ENCODE measurements around the gene FRAS1.
"Not testable (repeated sequence)": the region's sequence is repeated elsewhere in the genome, so short reads cannot be mapped to it uniquely, and the experiment has no call there.

The FRAS1 gene

DNA sequence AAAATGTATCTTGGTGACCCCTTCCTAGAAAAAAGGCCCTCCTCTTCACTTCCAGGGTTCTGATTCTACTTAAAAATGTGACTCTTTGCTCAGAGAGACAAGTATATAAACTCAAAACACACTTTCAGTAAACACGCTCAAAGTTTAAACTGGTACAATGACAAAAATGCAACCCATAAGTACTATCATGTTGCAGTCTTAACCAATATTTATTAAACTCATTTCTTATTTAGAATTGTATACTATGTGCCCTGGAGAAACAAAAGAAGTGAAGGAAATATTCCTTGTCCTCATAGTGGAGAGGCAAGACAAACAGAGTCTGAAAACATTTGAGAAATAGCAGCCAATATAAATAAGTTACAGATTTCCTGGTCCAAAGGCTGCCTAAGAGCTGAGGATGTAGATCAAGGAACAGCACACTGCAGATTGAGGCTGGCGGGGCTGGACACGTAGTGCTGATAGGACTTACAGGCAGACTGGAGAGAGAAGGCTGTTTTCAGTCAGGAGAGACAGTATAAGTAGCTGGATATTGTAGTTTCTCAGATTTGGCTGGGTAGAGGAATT is 455.3 kb downstream of the FRAS1 start:
- DNase-seq (ENCODE audit: low spot score) = no peak

DNA sequence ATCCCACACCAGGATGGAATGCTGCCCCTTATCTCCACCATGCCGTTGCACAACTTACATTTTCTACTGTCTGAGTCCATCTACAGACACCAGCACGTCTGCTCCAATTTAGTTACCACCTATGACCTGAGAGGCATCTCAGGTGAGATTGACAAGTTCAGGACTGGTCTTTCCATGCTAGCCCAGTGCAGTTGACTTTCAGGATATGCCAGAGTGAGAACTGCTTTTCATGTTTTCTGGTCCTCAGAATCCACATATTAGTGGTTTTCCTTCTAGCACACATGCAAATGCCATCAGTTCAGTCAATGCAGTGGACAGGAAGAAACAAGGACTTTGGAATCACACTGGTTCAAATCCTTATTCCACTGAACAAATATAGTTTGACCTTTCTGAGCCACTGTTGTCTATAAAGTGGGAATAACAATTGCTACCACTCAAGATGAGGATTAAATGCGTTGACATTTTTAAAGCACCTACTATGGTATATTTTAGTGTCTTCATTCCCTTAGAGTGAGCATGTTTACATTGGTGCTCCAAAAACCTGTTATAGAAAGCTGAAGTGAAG is 456.4 kb downstream of the FRAS1 start:
- no peak for DNase-seq (ENCODE audit: low spot score)

DNA sequence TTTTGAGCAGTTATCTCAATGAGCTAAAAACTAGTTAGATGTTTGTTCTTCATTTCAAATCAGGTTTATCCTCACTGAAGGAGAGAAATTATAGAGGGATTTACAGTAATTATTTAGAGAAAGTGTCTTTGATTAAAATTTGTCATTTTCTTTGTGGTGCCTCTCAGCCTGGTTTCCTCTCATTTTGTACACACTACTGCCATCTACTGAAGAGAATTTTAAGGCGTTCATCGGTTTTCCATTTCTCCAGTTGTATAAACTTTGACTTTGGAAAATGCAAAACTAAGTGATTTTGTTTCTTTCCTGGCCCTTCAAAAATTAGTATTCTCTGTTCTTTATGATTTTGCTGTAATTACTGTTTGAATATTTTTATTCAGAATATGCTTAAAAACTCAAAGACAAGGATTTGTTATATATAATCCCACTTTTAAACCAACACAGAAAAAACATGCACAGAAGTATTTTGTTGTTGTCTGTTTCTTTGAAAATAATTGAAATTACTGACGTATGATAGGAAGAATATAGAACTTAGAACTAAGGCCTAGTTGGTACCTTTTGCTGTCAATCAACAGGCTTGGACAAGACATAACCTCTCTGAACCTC is 460.0 kb downstream of the FRAS1 start:
- DNase-seq (ENCODE audit: low spot score) = no peak

DNA sequence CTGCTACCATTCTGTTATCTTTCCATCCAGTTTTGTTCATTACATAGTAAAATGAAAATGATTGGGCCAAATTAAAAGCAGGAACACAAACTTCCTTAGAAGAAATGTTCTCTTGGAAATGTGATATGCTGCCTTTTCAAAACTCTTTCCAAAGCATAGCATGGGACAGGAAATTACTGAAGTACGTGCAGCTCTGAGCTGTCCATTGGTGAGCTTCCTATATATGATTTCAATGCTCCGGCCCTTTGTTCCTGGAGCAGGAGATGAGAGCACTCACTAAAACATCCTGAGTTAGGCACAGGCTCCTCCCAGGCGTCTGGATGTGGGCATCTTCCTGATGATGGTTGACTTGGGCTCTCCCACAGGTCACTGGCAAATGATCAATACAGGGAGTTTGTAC is 461.4 kb downstream of the FRAS1 start:
- no peak for DNase-seq (ENCODE audit: low spot score)

DNA sequence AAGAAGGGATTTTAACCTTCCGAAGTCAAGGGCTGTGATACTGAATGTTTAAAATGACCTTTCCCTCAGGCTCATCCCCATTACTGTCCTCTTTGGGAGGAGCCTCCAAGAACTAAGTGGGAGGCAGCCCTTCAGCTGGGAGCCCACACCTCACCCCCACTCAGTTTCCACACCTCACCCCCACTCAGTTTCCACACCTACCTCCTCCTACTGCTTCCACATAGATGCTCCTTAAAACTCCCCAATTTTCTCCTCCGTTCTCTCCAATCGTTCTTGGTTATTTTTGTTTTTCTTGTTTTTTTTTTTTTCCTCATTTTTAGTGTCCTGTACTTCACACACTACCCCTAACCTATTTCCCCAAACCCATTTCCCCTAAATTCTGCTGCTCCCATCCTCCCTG is 462.8 kb downstream of the FRAS1 start:
- no peak for DNase-seq (ENCODE audit: low spot score)

DNA sequence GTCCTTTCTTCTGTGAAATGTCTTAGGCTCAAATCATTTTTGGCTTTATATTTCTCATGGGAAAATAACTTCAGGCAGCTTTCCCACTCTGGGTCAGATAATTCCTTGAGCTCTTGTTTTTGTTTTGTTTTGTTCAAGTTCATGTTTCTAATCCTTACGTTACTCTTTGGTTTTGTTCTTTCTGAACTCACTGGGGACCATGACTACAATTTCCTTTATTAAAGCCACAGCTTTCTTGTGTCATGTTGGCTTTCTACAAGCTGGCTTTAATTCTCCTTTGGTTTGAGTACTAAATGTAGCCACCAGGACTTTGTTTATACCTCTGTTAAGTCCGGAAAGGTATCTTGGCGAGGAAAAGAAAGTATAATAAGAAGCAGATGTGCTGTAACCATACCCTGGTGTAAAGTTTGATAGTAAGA is 463.7 kb downstream of the FRAS1 start:
- no peak for DNase-seq (ENCODE audit: low spot score)

DNA sequence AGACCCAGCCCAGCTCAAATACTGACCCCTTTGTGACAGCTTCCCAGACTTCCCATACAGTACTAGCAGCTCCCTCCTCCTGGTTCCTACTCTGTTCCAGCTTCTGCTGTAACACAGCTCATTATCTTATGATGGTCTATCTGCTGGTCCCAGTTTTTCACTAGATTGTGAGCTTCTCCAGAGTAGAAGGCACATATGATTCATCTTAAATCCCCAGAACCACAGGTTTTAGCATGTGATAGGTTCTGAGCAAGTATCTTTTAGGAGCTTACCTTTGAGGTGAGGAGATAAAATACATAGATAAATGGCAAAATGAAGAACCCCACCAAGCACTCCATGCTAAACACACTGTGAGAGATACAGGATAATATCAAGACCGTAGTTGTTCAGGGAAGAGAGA is 466.9 kb downstream of the FRAS1 start:
- no peak for DNase-seq (ENCODE audit: low spot score)

DNA sequence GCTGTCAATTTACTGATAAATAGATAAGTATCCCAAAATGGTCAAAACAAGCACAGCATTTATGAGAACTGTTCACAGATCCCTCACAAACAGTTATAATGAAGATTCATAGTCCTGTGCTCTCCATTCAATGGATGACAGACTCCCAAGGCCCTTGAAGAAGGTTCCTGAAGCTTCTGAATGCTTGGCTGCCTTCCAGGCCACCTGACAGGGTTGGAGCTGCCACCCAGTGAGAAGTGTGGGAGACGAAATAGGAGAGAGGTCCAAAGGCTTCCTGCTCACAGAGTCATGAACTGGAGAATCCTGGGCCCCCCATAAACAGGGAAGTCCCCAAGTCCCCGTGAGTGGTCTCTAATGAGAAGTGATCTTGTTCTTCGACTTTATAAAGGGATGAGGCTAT is 468.4 kb downstream of the FRAS1 start:
- DNase-seq (ENCODE audit: low spot score) = no peak

DNA sequence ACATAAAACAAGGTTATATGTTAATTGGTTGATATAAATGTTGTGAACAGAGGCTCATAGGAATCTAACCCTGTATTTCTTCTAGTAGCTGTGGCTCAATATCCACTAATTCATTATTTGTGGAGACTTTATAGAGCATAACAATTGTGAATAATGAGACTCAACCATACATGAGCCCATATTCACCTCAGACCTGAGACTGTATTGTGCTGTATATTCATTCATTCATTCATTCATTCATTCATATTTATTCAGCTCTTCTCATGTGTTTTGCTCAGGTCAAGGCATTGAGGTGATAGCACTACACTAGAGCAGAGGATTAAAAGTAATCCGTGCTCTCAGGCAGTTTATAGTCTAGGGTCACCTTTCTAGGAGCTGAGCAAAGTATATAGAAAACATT is 470.0 kb downstream of the FRAS1 start:
- DNase-seq (ENCODE audit: low spot score) = no peak

DNA sequence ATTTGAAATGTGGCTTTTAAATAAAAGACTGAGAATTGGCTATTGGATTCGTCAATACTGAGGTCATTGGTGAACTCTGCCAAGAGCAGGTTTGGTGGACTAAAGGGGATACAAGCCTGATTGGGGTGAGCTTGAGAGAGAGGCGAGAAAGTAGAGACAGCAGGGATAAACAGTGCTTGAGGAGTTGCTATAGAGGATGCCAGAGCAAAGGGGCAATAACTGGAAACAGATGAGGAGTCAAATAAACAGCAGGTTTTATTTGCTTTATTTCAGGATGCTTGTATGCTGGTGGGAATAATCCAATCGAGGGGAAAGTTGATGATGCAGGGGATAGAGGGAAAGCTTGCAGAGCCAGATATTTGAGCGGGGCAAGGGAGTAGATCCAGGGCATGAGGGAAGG is 470.4 kb downstream of the FRAS1 start:
- DNase-seq (ENCODE audit: low spot score) = no peak

DNA sequence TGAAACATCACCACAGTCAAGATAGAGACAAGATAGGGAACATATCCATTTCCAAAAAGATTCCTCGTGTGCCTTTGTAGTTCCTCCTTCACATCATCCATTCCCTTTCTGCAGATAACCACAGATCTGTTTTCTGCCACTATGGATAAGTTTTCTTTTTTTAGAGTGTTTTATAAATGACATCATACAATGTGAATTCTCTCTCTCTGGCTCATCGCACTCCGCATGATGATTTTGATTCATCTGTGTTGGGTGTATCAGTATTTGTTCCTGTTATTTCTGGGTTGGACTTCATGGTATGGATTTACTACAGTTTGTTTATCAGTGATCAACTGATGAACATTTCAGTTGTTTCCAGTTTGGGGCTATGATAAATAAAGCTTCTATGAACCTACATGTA is 471.2 kb downstream of the FRAS1 start:
- no peak for DNase-seq (ENCODE audit: low spot score)

DNA sequence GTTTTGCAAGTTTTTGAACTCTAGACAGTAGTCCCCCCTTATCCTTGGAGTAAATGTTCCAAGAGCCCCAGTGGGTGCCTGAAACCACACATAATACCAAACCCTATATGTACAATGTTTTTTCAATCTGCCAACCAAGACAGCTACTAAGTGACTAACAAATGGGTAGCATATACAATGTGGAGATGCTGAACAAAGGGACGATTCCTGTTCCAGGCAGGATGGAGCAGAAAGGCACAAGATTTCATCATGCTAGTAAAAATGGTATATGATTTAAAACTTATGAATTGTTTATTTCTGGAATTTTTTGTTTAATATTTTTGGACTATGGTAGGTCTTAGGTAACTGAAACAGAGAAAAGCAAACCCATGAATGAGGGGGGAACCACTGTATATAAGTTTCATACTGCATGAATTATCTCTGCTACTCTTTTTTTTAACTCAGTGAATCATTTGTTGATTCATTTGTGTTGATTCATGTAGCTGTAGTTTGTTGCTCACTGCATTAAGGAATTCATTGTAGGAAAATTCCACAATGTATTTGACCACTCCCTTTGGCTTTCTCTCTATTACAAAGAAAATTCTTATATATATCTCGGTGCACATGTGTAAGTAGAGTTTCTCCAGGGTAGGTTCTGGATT is 472.6 kb downstream of the FRAS1 start:
- DNase-seq (ENCODE audit: low spot score) = no peak

DNA sequence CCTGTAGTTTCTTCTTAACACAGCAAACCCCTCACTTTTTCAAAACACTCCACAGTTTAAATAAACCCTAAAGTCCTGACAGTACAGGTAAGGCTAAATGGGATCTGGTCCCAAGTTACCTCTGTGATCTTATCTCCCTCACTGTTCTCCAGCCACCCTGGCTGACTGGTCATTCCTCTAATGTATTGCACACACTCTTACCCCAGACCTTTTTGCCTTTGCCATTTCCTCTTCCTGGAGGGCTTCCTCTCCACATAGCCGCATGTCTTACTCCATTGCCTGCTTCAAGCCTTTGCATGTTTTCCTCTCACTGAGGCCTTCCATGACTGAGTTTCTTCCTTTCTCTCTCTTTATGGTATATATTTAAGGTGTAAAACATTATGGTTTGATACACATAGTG is 474.9 kb downstream of the FRAS1 start:
- no peak for DNase-seq (ENCODE audit: low spot score)

DNA sequence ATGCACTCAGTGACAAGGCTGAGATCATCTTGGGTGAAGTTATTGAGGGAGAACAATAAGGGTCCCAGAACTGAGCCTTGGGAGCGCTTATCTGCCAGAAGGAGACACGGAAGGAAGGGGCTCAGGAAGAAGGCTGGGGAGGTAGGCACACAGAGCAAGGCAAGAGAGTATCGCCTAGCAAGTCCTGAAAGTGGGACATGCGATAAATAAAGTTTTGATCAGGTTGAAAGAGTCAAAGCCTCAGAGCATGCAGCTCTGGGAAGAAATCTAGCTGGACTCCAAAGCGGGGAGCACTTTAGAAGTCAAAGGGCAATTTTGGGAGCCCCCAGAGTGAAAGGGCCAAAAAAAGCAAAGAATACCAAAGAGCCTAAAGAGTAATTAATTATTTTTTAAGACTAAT is 476.7 kb downstream of the FRAS1 start:
- no peak for DNase-seq (ENCODE audit: low spot score)

DNA sequence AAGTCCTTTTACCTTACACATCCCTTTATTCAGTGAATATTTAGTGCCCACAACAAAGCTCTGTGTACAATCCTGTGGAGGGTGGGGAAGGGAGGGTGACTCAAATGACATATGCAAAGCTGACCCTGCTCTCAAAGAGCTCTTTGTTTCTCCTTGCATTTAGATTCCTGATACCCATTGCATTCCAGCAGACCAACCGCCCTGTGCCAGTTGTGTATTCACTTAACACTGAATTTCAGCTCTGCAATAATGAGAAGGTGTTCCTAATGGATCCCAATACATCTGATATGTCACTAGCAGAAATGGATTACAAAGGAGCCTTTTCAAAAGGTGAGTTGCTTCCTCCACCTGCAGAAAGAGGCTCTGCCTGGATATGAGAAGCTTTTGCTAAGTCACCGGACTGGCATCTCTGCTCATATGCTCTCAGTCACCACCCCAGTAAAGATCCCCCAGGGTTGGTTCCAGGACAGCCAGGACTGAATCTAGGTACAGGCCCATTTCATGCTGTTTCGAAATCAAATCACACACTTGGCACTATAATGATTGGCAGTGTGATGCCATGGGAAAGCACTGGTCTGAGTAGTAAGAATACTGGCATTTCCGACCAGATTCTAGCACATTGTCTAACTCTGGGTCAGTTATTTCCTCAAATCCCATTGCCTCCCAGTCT is 477.3 kb downstream of the FRAS1 start:
- DNase-seq (ENCODE audit: low spot score) = no peak

DNA sequence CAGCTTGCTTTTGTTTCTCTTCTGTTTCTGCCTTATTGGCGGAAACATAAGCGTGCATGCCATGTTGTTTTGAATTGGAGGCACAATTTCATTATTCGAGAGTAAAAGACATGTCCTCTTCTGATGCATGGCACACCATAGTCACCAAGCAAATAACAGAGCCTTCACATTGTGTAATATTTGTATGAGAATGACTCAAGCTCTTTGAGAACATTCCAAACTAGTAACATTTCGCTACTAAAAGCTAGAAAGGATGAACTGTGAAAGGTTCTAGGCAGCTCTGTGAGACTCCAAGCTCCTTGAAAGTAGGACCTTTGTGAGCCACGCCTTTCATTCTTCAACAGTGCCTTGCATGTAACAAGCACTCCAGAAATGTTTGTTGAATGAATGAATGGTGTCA is 485.2 kb downstream of the FRAS1 start:
- DNase-seq (ENCODE audit: low spot score) = no peak

DNA sequence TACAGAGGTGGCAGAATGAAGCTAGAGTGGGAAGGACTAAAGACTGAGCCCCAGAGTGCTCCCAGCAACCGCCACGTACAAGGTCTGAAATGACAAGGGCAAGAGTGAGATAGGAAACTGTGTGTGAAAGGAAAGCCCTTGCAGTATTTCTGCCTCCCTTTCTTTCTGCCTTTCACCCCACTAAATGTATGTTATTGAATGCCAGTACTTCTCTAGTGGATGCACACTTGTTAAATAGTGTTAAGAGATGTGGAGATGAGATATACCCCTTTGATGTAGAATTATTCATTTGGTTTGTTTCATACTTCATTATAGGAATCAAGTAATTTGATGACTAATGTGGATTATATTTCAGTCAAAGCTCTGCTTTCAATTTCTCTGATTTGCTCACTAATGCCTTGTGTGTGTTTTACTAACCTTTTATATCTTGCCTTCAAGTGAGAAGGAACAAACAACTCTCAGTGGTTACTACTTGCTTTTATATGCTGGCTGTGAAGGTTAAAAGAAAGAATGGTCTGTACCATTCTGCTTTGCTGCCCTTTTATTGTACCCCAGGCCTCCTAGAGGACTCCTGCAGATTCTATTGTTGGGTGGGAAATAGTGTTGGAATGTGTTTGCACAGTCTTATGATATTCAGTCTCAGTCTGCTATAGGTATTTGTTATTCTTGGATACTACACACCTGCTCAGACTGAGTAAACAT is 486.5 kb downstream of the FRAS1 start:
- no peak for DNase-seq (ENCODE audit: low spot score)

DNA sequence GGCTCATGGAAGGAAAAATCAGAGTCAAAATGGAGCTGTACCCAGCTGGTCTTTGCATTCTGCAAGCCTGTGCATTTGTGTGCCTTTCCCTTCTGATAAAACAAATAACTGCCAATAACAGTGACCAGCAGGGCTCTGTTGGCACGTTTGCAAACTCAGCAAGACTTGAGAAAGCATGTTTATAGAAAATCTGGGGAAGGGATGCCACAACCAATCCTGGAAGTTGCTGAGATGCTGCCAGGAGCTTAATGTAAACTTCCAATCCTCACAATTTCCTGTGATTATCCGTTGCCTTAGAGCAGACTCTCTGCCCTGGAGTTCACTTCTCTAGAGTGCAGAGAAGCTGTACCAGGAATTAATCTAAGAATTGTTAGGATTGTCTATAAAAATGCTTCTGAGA is 487.6 kb downstream of the FRAS1 start:
- no peak for DNase-seq (ENCODE audit: low spot score)

DNA sequence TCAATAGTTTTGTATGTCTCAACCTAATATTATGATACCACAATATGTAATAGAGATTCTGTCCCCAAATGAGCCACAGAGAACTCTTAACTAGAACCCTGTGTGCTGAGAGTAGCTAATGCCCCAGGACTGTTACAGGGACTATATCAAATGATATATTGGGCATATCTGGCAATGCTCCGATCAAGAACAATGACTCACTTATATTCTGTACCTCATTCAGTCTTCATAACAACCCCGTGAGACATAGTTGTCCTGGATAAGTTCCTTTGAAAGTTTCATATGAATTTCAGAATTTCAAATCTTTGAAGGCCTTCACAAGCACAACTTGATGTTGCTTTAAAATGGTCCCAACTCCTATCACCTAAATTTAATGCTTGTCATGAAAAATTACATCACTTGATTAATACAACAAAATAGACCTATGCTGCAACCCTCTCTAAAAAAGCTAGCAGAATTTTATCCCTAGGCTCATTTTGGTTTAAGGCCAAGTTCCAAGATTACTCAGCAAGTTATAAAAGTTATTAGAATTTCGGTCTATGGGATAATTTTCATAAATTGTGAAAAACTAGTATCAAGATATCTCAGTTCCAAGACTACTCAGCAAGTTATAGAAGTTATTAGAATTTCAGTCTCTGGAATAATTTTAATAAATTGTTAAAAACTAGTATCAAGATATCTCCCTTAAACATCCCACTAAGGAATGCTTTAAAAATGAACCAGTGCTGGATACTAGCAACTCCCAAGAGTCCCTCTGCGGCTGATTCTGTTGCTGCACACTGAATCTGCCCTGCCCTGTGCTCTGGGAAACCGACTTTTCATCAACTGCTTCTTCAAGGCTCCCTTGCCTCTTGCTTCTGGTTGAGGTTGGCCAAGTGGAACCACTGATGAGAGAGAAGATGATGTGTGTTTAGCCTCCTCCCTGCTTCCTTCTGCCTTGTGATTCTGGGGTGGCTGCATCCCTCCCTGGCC is 488.4 kb downstream of the FRAS1 start:
- DNase-seq (ENCODE audit: low spot score) = no peak

DNA sequence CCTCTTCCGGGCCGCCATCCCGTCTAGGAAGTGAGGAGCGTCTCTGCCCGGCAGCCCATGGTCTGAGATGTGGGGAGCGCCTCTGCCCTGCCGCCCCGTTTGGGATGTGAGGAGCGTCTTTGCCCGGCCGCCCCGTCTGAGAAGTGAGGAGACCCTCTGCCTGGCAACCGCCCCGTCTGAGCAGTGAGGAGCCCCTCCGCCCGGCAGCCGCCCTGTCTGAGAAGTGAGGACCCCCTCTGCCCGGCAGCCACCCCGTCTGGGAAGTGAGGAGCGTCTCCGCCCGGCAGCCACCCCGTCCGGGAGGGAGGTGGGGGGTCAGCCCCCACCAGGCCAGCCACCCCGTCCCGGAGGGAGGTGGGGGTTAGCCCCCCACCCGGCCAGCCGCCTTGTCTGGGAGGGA is 490.8 kb downstream of the FRAS1 start:
- not testable (repeated sequence) for DNase-seq (ENCODE audit: low spot score)

DNA sequence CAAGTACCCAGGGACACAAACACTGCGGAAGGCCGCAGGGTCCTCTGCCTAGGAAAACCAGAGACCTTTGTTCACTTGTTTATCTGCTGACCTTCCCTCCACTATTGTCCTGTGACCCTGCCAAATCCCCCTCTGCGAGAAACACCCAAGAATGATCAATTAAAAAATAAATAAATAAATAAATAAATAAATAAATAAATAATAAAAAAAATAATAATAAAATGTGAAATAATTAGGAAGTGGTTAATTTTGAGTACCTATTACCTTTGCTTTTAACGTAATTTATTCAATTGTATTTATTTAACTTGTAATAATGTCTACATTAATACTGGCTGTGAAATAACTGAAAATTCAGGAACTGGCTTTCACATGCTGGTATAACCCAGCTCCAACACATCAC is 491.8 kb downstream of the FRAS1 start:
- not testable (repeated sequence) for DNase-seq (ENCODE audit: low spot score)
